K562 (cell line): ENCODE results near the gene RPL39L. TPM values are rescaled to one million over a fixed set of nuclear protein-coding genes. Genes with fewer than 3 reads are reported as not detected.
A peak's percentile ranks its signal among the peaks of the same experiment; 100 is the strongest.

ENCODE experiments used
- ATF3 ChIP-seq, 2 experiments: fragments of 450-650 bp in 1 of 2; sonication (generic) in 1 of 2; formaldehyde crosslinking in 1 of 2; IDR thresholded peaks in 1 of 2; conservative IDR thresholded peaks in 1 of 2; 2 replicates each; pipeline versions ENCODE4 v1.6.1 to v1.8.1; 2016 to 2023; ENCODE audit warnings: mild to moderate bottlenecking in 2 of 2, moderate library complexity in 2 of 2, inconsistent platforms in 1 of 2, missing genetic modification reagents in 1 of 2
- C11orf30 ChIP-seq: fragments of 450-650 bp; IDR thresholded peaks from 2 replicates; pipeline ENCODE4 v1.6.1; 2016; ENCODE audit warnings: low read depth, mild to moderate bottlenecking
- EP300 ChIP-seq: IDR thresholded peaks from 2 replicates; pipeline ENCODE4 v1.6.1; 2012; ENCODE audit warnings: low read length, improper control_type of control experiment
- FOXA3 ChIP-seq, 2 experiments: fragments of 450-650 bp in 1 of 2; sonication (generic) in 1 of 2; formaldehyde crosslinking; IDR thresholded peaks in 1 of 2; conservative IDR thresholded peaks in 1 of 2; 2 replicates each; pipeline versions ENCODE4 v1.4.0 to v1.8.0; 2020 to 2022; ENCODE audit warnings: mild to moderate bottlenecking in 2 of 2, missing genetic modification reagents in 1 of 2
- HDAC1 ChIP-seq, 2 experiments: fragments of 450-650 bp; IDR thresholded peaks; 2 replicates each; pipeline ENCODE4 v1.6.1; 2016 to 2017; ENCODE audit warnings: inconsistent platforms in 1 of 2, mild to moderate bottlenecking in 1 of 2, moderate library complexity in 1 of 2
- JUND ChIP-seq, 2 experiments: IDR thresholded peaks; 2 replicates in 1 of 2; 3 replicates in 1 of 2; pipeline ENCODE4 v1.6.1; 2011; ENCODE audit warnings: borderline replicate concordance in 2 of 2, low read depth in 2 of 2, low read length in 2 of 2, improper control_type of control experiment in 1 of 2, missing biosample characterization in 1 of 2, missing genetic modification characterization in 1 of 2, missing genetic modification reagents in 1 of 2
- NCOR1 ChIP-seq: fragments of 450-650 bp; IDR thresholded peaks from 2 replicates; pipeline ENCODE4 v1.6.1; 2016; ENCODE audit warnings: mild to moderate bottlenecking, moderate library complexity
- NR2F6 ChIP-seq: fragments of 450-650 bp; formaldehyde crosslinking; IDR thresholded peaks from 2 replicates; pipeline ENCODE4 v1.4.0; 2020; ENCODE audit warnings: mild to moderate bottlenecking
- RCOR1 ChIP-seq, 2 experiments: IDR thresholded peaks; 2 replicates each; pipeline ENCODE4 v1.6.1; 2012; ENCODE audit warnings: low read depth in 2 of 2, low read length in 2 of 2, borderline replicate concordance in 1 of 2, improper control_type of control experiment in 1 of 2
- TAL1 ChIP-seq: fragments of 450-650 bp; IDR thresholded peaks from 2 replicates; pipeline ENCODE4 v1.6.1; 2016; ENCODE audit warnings: mild to moderate bottlenecking
- TEAD2 ChIP-seq: fragments of 450-650 bp; IDR thresholded peaks from 2 replicates; pipeline ENCODE4 v1.6.1; 2016; ENCODE audit warnings: missing genetic modification characterization, control low read depth, missing compliant biosample characterization
- U2AF1 ChIP-seq: fragments of 200-400 bp; formaldehyde crosslinking; optimal IDR thresholded peaks from 2 replicates; pipeline ENCODE3; 2017; ENCODE audit warnings: mild to moderate bottlenecking, low read depth, low read length, moderate library complexity
- ZFPM2 ChIP-seq: fragments of 250-450 bp; sonication (Bioruptor Pico); IDR thresholded peaks from 2 replicates; pipeline ENCODE4 v1.5.1; 2022; ENCODE audit warnings: mild to moderate bottlenecking
- ZNF282 ChIP-seq: sonication (generic); formaldehyde crosslinking; IDR thresholded peaks from 2 replicates; pipeline ENCODE4 v1.8.1; 2023; ENCODE audit warnings: missing genetic modification reagents
- ZNF57 ChIP-seq: fragments of 450-650 bp; formaldehyde crosslinking; IDR thresholded peaks from 2 replicates; pipeline ENCODE4 v1.4.0; 2020; ENCODE audit warnings: mild to moderate bottlenecking, moderate library complexity
- polyA plus RNA-seq, 8 experiments: library from polyadenylated mRNA; depleted of rRNA in 4 of 8; stranded (reverse) in 5 of 8; unstranded in 3 of 8; fragments of >200 nt; fragmentation: Nextera tagmentation in 2 of 8; fragmentation: Illumina TruSeq in 1 of 8; extraction: Ambion mirVana in 2 of 8; extraction: Trizol in 1 of 8; gene quantifications; 2 replicates each; pipeline versions ENCODE4 v1.2.1 to v1.2.3, GENCODE V29; 2011 to 2014; ENCODE audit warnings: inconsistent platforms in 1 of 8, missing spikeins in 1 of 8
- total RNA-seq, 7 experiments: library from RNA; depleted of rRNA in 6 of 7; stranded (reverse); fragments of >200 nt in 6 of 7; fragmentation: Illumina TruSeq in 2 of 7; extraction: Trizol in 2 of 7; gene quantifications; 2 replicates each; pipeline versions ENCODE4 v1.2.1 to v1.2.3, GENCODE V29; 2011 to 2021; ENCODE audit warnings: low replicate concordance in 1 of 7
- TF ChIP-seq, protein P1 (sequence below): fragments of 450-650 bp; IDR thresholded peaks from 2 replicates; pipeline ENCODE4 v1.6.1; 2018; ENCODE audit not compliant: partially characterized antibody
- TF ChIP-seq, protein P2 (sequence below): fragments of 250-450 bp; sonication (Bioruptor Pico); IDR thresholded peaks from 2 replicates; pipeline ENCODE4 v1.4.0; 2020

Gene RPL39L
- total and polyA plus RNA-seq, 9 of the 15 experiments (the other 6 are each of a cell fraction or from before 2014, with no cell fraction given), result 15.0 to 122 (median 45.5) TPM

DNA sequence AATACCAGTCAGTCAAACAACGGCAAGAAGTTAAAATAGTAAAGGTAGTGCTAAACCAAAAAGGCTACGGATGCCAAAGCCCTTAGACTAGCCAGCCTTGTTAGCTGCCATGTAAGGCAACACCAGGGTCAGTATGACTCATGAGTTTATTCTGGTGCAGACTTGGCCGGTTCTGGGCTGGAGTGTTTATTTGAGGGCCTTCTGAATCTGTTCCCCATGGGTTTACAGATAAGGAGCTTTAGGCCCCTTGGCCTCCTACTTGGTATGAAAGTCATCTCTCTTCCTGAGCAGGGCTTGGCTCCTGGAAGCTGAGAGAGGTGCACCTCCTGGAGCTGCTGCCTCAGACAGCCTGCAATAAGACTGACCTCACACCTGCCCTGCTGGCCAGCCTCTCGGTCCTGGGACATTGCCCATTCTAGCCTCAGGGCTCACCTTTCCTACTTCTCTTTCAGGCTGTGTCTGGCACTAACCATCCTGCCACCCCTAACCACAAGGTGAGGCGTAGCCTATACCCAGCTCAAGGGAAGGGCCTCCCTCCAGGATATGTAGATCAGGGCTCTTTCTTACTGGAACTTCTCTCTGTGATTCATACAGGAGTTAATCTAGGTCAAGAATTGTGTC is 47.6 kb upstream of the RPL39L start (continued):
- TF ChIP-seq, protein P1, sequence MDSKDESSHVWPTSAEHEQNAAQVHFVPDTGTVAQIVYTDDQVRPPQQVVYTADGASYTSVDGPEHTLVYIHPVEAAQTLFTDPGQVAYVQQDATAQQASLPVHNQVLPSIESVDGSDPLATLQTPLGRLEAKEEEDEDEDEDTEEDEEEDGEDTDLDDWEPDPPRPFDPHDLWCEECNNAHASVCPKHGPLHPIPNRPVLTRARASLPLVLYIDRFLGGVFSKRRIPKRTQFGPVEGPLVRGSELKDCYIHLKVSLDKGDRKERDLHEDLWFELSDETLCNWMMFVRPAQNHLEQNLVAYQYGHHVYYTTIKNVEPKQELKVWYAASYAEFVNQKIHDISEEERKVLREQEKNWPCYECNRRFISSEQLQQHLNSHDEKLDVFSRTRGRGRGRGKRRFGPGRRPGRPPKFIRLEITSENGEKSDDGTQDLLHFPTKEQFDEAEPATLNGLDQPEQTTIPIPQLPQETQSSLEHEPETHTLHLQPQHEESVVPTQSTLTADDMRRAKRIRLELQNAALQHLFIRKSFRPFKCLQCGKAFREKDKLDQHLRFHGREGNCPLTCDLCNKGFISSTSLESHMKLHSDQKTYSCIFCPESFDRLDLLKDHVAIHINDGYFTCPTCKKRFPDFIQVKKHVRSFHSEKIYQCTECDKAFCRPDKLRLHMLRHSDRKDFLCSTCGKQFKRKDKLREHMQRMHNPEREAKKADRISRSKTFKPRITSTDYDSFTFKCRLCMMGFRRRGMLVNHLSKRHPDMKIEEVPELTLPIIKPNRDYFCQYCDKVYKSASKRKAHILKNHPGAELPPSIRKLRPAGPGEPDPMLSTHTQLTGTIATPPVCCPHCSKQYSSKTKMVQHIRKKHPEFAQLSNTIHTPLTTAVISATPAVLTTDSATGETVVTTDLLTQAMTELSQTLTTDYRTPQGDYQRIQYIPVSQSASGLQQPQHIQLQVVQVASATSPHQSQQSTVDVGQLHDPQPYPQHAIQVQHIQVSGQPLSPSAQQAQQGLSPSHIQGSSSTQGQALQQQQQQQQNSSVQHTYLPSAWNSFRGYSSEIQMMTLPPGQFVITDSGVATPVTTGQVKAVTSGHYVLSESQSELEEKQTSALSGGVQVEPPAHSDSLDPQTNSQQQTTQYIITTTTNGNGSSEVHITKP, result peak; percentile 23
- TF ChIP-seq, protein P2, sequence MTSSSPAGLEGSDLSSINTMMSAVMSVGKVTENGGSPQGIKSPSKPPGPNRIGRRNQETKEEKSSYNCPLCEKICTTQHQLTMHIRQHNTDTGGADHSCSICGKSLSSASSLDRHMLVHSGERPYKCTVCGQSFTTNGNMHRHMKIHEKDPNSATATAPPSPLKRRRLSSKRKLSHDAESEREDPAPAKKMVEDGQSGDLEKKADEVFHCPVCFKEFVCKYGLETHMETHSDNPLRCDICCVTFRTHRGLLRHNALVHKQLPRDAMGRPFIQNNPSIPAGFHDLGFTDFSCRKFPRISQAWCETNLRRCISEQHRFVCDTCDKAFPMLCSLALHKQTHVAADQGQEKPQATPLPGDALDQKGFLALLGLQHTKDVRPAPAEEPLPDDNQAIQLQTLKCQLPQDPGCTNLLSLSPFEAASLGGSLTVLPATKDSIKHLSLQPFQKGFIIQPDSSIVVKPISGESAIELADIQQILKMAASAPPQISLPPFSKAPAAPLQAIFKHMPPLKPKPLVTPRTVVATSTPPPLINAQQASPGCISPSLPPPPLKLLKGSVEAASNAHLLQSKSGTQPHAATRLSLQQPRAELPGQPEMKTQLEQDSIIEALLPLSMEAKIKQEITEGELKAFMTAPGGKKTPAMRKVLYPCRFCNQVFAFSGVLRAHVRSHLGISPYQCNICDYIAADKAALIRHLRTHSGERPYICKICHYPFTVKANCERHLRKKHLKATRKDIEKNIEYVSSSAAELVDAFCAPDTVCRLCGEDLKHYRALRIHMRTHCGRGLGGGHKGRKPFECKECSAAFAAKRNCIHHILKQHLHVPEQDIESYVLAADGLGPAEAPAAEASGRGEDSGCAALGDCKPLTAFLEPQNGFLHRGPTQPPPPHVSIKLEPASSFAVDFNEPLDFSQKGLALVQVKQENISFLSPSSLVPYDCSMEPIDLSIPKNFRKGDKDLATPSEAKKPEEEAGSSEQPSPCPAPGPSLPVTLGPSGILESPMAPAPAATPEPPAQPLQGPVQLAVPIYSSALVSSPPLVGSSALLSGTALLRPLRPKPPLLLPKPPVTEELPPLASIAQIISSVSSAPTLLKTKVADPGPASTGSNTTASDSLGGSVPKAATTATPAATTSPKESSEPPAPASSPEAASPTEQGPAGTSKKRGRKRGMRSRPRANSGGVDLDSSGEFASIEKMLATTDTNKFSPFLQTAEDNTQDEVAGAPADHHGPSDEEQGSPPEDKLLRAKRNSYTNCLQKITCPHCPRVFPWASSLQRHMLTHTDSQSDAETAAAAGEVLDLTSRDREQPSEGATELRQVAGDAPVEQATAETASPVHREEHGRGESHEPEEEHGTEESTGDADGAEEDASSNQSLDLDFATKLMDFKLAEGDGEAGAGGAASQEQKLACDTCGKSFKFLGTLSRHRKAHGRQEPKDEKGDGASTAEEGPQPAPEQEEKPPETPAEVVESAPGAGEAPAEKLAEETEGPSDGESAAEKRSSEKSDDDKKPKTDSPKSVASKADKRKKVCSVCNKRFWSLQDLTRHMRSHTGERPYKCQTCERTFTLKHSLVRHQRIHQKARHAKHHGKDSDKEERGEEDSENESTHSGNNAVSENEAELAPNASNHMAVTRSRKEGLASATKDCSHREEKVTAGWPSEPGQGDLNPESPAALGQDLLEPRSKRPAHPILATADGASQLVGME (CRISPR knock-in tag), result no peak
- TF ChIP-seq TEAD2, result no peak
- peak; percentile 38; the same call in 1 of the 2 replicates for TF ChIP-seq NCOR1
- TF ChIP-seq TAL1, result no peak
- TF ChIP-seq ZNF57, result no peak
- TF ChIP-seq NR2F6, result no peak
- TF ChIP-seq HDAC1 (IDR thresholded peaks at IDR 0.05), result no peak
- TF ChIP-seq ZFPM2 (CRISPR knock-in tag), result no peak
- peak; percentile 76 for TF ChIP-seq ATF3 (IDR thresholded peaks at IDR 0.05)
- TF ChIP-seq ATF3 (CRISPR knock-in tag; conservative IDR thresholded peaks at IDR 0.05), result no peak
- TF ChIP-seq C11orf30, result peak; percentile 67; the same call in 1 of the 2 replicates
- TF ChIP-seq ZNF282, result no peak
- TF ChIP-seq EP300, result peak; percentile 35; the same call in 1 of the 2 replicates
- no peak for TF ChIP-seq U2AF1
- no peak; a peak in 1 of 4 replicates for TF ChIP-seq FOXA3 (CRISPR knock-in tag; conservative IDR thresholded peaks at IDR 0.05 in 1 of 2, IDR thresholded peaks at IDR 0.05 in 1 of 2)
- TF ChIP-seq RCOR1 (IDR thresholded peaks at IDR 0.05; ENCODE audit: borderline replicate concordance in 1 of 2, low read depth in 2 of 2, low read length in 2 of 2), result peak in 1 of 2 experiments; percentile 86; a peak in 2 of 4 replicates
- TF ChIP-seq JUND (IDR thresholded peaks at IDR 0.05; ENCODE audit: borderline replicate concordance, low read depth, low read length), result peak; percentile 74
- TF ChIP-seq JUND (tag; IDR thresholded peaks at IDR 0.05; ENCODE audit: borderline replicate concordance, low read depth, low read length), result peak; percentile 76; the same call in 2 of the 3 replicates
